ENCODE results near the gene SYT1. TPM values are rescaled to one million over a fixed set of nuclear protein-coding genes. Genes with fewer than 3 reads are reported as not detected.

The SYT1 gene
- total and polyA plus RNA-seq, 12 donors, result 0.03 to 0.36 (median 0.15) TPM; not detected in 5

DNA sequence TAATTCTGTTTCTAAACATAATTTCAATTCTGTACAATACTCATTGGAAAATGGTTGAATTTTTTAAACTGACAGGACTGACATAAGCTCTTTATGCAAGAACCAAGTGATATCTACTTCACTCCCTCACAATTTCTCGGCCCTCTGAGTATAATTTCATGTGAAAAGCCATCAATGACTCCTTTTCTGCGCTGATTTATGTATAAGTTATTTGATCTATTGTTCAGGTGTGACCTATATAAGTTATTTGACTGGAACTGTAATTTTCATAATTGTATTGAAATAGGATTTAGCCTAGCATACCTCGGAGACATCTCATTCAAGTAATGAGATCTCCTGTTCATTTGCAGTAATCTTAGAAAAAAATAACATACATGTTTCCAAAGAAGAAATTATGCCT, 184.4 kb downstream of the SYT1 start:
- WGBS, 2 donors, result 78 to 90% methylated on average over 3 of the region's 3 CpGs
- ATAC-seq (no peak), DNase-seq (no peak)
- no peaks in the 10 kb centered on the region for H3K4me1 ChIP-seq
- H3K9me3 ChIP-seq, result no peaks in the 10 kb centered on the region
- TF ChIP-seq, protein P1, sequence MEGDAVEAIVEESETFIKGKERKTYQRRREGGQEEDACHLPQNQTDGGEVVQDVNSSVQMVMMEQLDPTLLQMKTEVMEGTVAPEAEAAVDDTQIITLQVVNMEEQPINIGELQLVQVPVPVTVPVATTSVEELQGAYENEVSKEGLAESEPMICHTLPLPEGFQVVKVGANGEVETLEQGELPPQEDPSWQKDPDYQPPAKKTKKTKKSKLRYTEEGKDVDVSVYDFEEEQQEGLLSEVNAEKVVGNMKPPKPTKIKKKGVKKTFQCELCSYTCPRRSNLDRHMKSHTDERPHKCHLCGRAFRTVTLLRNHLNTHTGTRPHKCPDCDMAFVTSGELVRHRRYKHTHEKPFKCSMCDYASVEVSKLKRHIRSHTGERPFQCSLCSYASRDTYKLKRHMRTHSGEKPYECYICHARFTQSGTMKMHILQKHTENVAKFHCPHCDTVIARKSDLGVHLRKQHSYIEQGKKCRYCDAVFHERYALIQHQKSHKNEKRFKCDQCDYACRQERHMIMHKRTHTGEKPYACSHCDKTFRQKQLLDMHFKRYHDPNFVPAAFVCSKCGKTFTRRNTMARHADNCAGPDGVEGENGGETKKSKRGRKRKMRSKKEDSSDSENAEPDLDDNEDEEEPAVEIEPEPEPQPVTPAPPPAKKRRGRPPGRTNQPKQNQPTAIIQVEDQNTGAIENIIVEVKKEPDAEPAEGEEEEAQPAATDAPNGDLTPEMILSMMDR (IDR thresholded peaks at IDR 0.05), result no peak
- intact Hi-C loops (cut with DNase I), result no loop called here
- H3K4me3 ChIP-seq, result no peak overlapping the region
- no peak overlapping the region for H3K27ac ChIP-seq
- no peaks in the 10 kb centered on the region for H3K36me3 ChIP-seq
- no peaks in the 10 kb centered on the region for H3K27me3 ChIP-seq

DNA sequence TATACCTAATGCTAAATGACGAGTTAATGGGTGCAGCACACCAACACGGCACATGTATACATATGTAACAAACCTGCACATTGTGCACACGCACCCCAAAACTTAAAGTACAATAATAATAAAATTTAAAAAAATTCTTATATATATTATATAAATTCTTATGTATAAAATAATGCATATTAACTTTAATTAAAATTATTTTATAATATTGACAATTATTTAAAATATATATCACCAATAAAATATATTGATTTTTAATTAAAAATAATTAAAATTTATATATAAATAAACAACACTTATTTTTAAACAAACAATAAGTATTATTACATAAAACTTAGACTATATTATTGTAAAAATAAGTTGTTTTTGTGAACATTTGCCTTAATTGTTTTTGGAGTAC, 188.8 kb downstream of the SYT1 start:
- Histone ChIP-seq H3K36me3 (no peaks in the 10 kb centered on the region), H3K4me1 (no peaks in the 10 kb centered on the region), H3K4me3 (no peak overlapping the region), H3K9me3 (no peaks in the 10 kb centered on the region), H3K27ac (no peak overlapping the region), H3K27me3 (no peaks in the 10 kb centered on the region)
- intact Hi-C loops (cut with DNase I), result no loop called here
- no peak for ATAC-seq
- TF ChIP-seq, protein P1 (IDR thresholded peaks at IDR 0.05), result no peak
- WGBS, 2 donors, result 92 to 95% methylated on average over 3 of the region's 3 CpGs
- DNase-seq, result no peak

DNA sequence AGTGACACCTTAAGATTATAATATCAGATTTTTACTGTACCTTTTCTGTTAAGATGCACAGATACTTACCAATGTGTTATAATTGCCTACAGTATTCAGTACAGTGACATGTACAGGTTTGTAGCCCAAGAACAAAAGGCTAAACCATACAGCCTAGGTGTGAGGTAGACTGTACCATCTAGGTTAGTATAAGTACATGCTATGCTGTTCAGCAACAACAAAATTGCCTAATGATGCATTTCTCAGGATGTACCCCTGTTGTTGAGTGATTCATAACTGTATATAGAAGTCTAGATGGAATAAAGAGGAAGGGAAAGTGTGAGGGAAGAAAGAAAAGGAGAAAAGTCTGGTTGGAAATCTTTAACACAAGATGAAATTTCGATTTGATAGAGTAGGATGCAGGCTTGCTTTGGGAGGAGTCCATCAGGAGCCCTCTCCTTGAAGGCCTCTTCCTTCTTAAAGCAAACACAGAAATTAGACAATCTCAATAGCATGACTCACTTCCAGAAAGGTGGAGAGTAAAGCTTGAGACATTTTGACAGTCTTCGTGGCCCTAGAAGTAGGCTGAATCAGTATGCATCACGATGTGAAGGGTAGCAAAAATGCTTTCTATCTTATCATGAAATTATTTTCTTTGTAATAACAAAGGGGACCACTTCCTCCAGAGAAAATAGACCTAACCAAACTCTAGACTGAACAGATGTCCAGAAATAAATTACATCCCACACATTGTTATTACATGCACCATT, 191.5 kb downstream of the SYT1 start:
- Histone ChIP-seq H3K9me3 (no peaks in the 10 kb centered on the region), H3K4me3 (no peak overlapping the region), H3K27me3 (no peaks in the 10 kb centered on the region), H3K27ac (no peak overlapping the region), H3K4me1 (no peaks in the 10 kb centered on the region), H3K36me3 (no peaks in the 10 kb centered on the region)
- TF ChIP-seq, protein P1 (IDR thresholded peaks at IDR 0.05), result no peak
- DNase-seq (no peak), ATAC-seq (no peak)
- intact Hi-C loops (cut with DNase I), result no loop called here
- 53 to 58% methylated on average over 3 of the region's 3 CpGs for WGBS, 2 donors

DNA sequence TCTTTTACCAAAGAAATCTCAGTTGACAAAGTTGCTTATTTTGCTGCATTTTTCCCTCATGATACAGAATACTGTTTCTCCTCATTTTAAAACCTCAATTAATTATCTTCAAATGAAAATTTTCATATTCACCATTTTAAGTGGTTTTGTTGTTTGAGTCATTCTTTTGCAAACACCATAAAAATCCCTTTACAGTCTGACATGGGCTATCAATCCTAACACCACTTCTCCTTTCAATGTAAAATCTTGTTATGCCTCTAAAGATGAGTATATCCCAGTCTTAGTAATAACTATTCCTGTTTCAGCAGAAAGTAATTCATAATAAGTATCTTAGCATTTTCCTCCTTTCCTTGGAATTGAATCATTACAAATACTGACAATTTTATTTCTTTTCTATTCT, 192.2 kb downstream of the SYT1 start:
- no peak overlapping the region for H3K4me3 ChIP-seq
- H3K36me3 ChIP-seq, result no peaks in the 10 kb centered on the region
- intact Hi-C loops (cut with DNase I), result no loop called here
- DNase-seq (no peak), ATAC-seq (no peak)
- no peaks in the 10 kb centered on the region for H3K27me3 ChIP-seq
- no peaks in the 10 kb centered on the region for H3K4me1 ChIP-seq
- no peak overlapping the region for H3K27ac ChIP-seq
- TF ChIP-seq, protein P1 (IDR thresholded peaks at IDR 0.05), result no peak
- H3K9me3 ChIP-seq, result no peaks in the 10 kb centered on the region

Measured in heart right ventricle (tissue), 16 donors.